Measurements from ENCODE around the gene RALGDS.
"Not testable (repeated sequence)": the region's sequence is repeated elsewhere in the genome, so short reads cannot be mapped to it uniquely, and the experiment has no call there.

The RALGDS gene

DNA sequence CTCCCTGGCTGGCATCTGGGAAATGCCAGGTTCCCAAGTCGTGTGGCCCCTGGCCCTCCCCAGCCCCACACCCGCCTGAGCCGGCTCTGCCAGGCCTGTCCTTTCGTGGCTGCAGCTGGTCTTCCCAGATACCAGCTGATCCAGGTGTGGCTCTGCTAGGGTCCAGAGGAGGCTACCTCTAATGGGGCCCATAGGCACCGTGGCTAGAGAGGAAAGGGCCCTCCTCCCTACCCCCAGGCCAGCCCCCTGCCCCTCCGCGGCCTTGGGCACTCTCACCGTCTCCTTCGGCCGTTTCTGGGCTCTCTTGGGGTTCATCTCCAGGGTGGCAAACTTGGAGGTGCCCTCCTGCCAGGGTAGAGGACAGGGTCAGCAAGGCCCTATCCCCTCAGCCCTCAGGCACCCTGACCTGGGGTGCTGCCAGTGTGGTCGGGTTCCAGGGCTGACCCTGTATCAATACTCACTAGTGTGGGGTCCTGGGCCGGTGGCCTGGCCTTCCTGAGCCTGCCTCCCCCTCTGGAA lies 17.0 kb downstream of the RALGDS start:
- DNase-seq: no peak

DNA sequence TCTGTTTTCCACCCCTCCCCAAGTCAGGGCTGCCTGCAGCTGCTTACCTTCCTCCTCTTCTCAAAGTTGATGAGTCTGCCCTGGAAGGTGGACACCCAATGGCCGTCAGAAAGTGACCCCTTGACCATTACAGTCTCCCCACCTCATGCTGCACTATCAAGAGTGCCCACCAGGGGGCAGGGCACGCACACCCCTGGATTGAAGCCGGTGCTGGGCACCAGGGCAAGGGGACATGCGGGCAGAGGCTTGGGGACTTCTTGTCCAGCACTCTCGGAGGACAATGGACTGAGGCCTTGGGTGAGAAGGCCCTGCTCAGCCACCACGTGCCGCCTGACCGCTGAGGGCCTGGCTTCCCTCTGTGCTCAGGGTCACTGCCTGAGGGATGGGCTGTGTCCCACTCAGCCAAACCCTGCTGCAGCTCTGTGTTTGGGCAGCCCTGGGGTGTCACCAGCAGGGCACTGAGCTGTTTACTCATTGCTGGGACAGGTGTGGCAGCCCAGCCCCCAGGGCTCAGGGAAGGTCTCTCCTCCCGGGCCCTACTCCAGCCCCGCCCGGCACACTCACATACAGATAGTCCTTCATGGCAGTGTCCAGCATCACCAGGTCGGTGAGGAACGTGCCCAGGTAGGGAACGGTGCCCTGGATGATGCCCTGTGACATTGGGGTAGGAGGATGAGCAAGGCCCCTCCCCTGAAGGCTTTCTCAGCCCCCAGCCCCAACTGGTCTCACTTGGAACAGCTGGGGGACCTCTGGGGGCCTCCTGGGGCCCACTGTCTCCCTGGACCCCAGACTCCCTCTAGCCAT lies 17.7 kb downstream of the RALGDS start:
- no peak for DNase-seq

DNA sequence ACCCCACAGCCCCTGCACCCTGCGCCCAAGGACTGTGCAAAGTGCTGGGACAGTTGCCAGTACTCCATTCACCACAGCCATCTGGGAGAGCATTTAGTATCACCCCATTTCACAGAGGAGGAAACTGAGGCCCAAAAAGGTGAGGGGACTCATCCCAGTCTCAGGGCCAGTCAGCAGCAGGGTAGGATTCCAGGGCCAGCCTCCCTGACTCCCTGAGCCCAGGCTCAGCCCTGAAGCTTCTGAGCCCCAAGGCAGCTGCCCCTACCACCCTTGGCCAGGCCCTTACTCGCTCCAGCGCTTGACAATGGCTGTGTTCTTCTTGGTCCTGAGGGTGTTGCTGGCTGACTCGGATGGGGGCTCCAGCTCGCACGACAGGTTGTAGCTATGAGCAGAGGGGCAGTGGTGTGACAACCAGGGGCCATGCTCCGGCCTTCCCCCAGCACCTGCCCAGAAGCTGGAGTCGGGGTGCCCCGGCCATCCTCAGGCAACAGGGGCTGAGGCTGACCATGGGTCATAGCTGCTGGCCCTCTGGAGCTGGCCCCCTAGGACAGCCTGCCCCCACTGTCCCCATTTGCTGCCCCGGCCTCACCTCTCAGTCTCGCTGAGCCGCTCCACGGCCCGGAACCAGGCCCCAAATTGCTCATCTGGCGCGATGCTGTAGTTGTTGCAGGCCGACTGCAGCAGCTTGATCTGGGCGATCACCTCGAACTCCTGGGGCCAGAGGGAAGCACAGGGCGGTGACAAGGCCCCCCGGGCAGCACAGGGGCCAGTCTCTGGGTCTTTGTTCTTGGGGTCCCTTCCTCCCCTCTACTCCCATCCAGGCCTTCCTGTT lies 18.6 kb downstream of the RALGDS start:
- DNase-seq: no peak

DNA sequence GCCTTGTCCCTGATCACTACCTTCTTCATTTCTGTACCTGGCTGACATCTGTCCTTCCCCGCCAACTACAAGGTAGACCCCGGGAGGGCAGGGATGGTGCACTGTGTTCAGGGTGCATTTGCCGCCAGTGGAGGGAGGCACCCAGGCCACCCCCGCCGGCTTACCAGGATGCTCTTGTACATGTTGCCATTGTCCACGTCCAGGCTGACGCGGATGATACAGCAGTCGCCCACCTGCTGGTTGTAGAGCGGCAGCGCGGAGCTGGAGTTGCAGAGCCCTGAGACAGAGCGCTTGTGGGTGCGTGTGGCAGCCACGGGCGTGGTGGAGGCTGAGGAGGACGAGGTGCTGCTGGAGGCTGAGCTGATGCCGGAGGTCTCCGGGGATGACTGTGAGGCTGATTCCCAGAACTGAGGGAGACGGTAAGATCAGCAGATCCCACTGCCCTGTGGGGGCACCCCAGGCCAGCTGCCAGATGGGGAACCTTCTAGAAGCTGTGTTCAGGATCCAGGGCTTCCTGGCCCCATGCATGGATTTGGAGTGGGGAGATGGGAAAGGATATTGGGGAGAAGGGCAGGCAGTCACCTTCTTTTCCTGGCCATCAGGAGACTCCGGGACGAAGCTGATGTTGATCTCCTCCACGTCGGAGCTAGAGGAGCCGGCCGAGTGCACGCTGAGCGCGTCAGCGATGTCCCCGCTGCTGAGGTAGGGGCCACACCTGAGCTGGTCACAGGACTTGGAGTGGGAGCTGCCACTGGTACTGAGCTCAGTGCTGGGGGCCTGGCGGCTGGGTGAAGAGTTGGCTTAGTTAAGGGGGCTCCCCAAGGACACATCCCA lies 19.5 kb downstream of the RALGDS start:
- DNase-seq: no peak

DNA sequence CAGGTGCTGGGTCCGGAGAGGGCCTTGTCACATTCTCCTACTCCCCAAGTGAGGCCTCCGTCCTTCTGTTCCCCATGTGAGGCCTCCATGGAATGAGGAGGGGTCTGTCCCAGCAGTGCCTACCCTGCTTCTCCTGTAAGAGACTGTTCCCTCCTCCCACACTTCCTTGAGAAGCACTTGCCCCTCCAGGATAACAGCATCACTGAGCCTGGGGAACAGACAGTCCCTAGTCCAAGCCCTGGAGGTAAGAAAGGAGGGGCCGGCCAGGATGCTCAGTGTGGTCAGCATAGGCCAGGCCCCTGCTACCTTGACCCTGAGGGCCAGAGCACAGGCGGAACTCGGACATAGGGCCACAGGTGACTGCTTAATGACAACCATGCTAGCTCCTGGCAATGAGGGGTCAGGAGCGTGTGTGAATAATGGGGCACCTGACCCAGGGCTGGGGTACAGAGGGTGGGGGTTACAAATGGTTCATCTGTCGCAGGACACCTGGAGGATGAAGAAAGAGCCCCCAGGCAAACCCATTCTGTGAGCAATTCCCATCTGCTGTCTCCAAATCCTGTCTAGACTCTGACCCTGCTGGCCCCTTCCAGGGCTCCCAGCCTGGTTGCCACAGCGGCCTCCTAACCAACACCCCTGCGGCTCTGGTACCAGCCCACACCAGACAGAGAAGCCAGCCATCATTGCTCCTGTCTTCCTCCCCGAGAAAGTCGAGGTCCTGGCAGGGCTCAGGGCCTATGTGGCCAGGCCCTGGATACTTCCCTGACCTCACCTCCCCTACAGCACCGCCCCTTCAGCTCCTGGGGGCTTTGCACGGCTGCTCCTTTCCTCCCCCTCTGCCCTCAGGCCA lies 20.3 kb downstream of the RALGDS start:
- DNase-seq: no peak

DNA sequence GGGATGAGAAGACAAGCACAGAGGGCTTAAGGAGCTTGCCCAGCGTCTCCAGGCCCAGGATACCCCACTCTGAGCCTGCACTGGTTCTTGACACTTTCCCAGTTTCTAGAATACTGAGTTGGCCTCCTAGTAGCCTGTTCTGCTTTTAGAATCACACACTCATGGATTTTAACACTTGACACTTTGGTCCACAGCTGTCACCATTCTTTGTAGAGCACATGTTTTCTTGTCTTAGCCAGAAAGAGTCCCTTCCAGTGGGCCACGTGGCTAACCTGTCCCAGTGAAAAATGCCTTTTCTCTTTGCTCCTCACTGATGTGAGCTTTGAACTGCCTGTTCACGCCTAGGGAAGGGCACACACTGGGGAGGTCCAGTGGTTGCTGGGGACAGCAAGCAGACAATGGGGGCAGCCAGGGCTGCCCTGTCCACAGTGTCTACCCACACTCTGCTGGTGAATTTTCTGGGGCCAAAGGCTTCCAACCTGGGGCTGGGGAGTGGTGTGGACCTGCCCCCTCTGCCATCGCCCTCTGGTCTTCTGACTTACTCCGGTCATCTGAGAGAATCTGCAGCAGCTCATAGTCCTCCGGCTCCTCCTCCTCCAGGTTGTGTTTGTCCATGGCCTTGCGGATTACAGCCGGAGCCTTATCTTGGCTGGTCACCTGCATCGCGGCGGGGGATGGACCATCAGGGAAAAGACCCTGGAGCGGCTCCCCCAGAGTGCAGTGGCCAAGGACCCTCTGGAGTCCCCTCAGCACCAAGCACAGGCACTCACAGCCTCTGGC lies 21.1 kb downstream of the RALGDS start:
- no peak for DNase-seq

DNA sequence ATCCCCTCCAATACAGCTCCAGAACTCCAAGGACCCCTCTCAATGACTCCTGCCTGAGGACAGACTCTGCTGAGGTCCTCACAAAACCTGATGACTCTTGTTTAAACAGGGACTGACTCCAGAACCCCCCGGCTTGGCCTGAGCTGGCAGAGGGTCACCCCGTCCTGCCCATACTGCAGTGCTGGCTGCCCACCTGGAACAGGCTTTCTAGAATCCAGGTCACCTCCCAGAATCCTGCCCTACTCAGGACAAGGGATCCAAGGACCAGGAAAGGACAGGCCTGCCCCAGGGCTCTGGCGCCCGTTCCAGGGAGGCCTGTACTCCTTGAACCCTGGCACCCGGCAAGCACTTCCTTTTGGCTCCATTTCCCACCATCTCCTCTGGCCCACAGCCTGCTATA lies 22.2 kb downstream of the RALGDS start:
- DNase-seq: no peak

DNA sequence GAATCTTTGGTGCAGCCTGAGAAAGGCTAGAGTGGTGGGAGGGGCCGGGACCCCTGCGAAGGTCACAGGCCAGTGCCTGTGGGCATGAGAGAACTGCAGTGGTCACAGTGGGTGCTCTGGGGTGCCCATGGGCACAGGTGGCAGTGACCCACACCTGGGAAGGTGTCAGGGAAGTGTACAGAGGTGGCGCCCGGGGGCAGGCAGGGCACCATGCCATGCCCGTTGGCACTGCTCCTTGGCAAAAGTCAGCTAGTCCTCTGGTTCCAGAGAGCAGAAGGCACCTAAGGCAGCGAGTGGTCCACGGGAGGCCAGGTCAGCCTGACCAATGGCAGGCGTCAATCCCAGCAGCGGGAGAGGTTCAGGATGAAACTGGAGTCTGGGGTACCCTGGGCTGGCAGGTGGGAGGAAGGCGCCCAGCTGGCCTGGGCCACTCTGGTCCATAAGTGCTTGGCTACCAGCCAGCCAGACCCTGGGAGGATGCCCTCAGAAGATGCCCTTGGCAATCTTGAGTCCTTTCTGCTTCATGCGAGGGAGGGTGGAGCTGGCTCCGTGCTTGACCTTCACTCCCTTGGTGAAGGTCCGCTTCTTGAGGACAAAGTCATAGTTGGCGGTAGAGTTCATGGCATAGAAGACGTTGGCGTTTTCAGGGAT lies 22.8 kb downstream of the RALGDS start:
- DNase-seq: no peak

DNA sequence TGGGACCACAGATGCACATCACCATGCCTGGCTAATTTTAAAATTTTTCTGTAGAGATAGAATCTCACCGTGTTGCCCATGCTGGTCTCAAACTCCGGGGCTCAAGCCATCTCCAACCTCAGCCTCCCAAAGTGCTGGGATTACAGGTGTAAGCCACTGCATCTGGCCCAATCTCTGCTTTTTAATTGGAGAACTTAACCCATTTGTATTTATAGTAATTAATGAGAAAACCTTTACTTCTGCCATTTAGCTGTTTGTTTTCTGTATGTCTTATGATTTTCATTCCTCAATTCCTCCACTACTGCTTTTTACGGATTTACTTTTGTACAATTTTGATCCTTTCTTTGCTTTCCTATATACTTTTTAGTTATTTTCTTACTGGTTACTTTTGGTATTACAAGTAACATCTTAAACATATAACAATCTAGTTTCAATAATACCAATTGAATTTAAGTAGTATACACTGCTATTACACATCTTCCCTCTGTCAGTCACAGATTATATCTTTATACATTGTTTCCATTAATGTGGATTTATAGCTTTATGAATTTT lies 26.1 kb downstream of the RALGDS start:
- DNase-seq: no peak

DNA sequence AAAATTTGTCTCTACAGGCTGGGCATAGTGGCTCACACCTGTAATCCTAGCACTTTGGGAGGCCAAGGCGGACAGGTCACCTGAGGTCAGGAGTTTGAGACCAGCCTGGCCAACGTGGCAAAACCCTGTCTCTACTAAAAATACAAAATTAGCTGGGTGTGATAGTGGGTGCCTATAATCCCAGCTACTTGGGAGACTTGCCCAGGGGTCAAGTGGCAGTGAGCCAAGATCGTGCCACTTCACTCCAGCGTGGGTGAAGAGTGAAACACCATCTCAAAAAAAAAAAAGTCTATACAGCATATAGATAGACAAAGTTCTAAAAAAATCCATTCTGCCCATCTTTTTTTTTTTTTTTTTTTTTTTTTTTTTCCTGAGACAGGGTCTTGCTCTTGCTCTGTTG lies 26.7 kb downstream of the RALGDS start:
- not testable (repeated sequence) for DNase-seq

DNA sequence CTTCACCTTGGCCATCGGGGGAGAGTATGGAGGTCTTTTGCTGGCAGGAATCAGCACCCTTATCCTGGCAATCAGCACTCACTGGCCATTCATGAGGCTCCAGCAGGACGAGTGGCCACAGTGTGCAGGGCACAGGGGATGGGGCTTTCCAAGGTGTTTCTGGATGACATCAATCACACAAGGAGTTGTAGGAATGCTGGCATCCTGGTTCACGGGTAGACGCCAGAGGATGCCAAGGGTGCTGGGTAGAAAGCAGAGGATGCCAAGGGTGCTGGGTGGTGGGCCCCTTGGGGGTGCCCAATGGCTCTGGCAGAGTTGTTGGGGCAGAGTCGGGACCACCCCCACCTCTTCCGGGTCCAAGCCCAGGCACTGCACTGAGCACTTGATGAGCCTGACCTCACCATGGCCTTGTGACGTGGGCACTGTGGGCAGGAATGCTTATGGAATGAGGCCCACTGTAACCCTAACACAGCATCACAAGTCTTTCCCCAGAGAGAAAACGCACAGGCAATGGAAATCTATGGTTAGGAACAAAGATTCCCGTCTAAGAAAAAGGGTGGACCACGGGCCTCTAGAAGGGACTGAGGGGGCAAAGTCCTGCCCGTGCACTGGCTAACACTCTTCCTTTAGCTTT lies 30.2 kb downstream of the RALGDS start:
- no peak for DNase-seq

DNA sequence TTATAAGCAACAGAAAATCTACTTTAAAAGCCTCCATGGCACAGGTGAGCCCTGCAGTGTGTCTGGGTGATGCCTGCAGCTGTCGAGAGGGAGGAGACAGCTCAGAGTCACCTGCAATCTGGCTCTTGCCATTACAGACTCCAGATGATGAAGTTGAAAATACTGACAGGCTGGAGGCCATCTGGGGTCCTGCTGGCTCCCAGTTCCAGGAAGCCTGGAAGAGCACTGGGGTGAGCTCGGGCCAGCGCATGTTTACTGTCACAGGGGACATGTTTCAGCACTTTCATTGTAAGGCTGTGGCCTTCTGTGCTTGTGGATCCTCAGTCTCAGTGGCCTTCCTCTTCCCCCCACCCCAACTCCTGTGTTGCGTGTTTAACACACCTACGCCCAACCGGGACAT lies 30.9 kb downstream of the RALGDS start:
- peak; percentile 64 for DNase-seq

DNA sequence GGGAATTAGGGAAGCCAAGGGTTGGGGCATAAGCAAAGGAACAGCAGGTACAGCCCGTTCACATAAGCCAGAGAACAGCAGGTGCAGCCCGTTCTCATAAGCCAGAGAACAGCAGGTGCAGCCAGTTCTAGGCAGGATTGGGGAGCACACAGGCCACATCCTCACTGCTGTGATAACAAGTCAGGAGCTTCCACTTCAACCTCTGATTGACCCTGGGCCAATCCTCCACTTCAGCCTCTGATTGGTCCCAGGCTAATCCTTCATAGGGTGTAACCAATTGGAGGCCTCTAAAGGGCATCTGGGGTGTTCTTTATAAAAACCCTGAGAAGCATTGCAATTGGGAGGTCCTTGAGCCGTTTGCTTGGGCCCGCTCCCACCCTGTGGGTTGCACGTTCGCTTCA lies 31.8 kb downstream of the RALGDS start:
- DNase-seq: peak; percentile 16

DNA sequence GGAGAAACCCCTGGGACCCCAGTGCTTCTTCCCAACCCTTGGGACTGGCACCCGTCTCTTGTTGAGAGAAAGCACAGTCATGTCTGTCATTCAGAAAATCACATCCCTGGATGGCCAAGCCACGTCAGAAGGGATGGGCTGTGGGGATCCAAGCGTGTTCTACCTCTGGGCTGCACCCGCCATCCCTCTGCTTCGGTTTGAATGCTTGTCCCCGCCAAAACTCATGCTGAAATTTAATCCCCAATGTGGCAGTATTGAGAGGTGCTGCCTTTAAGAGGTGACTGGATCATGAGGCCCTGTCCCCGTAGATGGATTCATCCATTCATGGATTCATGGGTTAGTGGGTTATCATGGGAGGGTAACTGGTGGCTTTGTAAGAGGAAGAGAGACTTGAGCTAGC lies 32.3 kb downstream of the RALGDS start:
- DNase-seq: no peak

DNA sequence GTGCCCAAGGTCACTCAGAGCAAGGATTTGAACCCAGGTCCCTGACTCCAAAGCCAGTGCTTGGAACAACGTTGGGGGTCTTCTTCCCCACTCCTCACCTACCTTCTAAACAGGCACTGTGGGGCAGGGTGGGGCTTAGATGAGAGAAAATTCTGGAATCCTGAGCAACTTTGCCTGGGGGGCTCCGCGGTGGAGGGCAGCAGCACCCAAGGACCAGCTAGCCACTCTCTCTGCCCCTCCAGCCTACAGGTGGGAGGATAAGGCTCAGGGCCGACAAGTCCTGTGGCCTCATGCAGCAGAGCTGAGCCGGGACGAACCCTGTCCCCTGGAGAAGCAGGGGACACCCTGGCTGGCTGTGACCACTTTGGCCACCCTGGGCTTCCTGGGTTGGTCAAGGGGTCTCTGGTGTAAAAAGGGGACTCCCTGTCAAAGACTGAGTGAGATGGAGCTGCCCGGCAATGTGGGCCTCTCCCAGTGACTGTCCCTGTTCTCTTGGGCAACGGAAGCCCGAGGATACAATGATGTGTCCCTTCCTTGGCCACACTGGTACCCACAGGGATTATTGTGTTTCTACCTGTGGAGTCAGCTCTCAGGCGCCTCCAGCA lies 32.8 kb downstream of the RALGDS start:
- no peak for DNase-seq

DNA sequence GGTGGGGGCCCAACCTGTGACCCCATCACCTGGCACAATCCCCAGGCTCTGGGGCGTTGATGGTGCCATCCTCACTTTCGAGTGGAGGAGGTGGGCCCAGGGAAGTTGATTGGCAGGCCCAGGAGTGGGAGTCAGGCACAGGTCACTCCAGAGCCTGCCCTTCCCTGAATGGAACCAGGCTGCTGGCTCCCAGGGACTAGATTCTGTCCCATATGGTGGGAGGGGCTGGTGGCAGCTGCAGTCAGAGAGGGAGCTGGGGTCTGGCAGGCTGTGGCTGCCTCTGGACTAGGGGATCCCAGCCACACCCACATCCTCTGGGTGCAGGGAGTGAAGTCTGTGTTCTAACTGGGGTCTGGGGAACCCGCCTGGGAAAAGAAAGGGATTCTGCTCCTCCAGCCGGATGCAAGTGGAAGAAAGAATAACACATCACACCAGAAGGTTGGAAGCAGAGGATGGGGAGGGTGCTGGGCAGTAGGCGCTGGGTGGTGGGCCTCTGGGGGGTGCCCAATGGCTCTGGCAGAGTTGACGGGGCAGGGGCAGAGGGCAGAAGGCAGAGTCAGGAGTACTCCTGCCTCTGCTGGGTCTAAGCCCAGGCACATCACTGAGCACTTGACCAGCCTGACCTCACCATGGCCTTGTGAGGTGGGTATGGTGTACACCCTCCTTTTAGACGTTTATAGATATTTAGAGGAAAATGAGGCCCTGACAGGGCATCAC lies 33.5 kb downstream of the RALGDS start:
- no peak for DNase-seq

DNA sequence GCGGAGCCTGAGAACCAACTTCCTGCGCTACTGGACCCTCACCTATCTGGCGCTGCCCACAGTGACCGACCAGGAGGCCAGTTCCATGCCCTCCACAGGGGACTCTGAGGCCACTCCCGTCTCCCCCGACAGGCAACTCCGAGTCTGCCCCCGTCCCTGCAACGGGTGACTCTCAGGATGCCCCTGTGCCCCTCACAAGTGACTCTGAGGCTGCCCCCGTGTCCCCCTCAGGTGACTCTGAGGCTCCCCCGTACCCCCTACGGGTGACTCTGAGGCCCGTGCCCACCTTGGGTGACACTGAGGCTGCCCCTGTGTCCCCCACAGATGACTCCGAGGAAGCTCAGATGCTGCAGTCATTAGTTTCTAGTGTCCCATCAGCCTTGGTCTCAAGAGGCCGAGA lies 34.1 kb downstream of the RALGDS start:
- DNase-seq: no peak

DNA sequence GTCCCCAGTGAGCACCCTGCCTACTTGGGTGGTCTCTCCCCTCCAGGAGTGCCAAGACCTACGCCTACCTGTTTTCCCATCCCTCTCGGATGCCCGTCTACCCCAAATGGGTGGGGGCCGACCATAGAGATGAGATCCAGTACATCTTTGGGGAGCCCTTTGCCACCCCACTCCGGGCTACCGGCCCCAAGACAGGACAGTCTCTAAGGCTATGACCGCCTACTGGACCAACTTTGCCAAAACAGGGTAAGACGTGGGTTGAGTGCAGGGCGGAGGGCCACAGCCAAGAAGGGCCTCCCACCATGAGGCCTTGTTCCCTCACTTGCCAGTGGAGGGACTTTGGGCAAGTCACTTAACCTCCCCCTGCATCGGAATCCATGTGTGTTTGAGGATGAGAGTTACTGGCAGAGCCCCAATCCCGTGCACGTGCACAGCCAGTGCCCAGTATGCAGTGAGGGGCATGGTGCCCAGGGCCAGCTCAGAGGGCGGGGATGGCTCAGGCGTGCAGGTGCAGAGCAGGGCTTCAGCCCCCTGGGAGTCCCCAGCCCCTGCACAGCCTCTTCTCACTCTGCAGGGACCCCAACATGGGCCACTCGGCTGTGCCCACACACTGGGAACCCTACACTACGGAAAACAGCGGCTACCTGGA lies 34.7 kb downstream of the RALGDS start:
- DNase-seq: not testable (repeated sequence)

Measured in NCI-H1694 treated with DMSO at 0.1 percent for 48 hours (cell line).